DMS 273 treated with DMSO at 0.1 percent for 48 hours (cell line): ENCODE data around the gene FXYD1.
A peak's percentile ranks its signal among the peaks of the same experiment; 100 is the strongest.

Source experiments
- DNase-seq: peaks from one replicate; lab custom pipeline; 2025; lab: John Stamatoyannopoulos, UW

Gene FXYD1

GRCh38 chr19:35107545-35107944 lies 31.1 kb upstream of the FXYD1 start:
- DNase-seq = no peak

GRCh38 chr19:35108730-35109129 lies 29.9 kb upstream of the FXYD1 start:
- no peak for DNase-seq

GRCh38 chr19:35109395-35110112 lies 29.1 kb upstream of the FXYD1 start:
- DNase-seq = no peak

GRCh38 chr19:35110974-35111373 lies 27.6 kb upstream of the FXYD1 start:
- DNase-seq = no peak

GRCh38 chr19:35112995-35113688 lies 25.5 kb upstream of the FXYD1 start:
- no peak for DNase-seq

GRCh38 chr19:35114353-35115176 lies 24.1 kb upstream of the FXYD1 start:
- DNase-seq = no peak

GRCh38 chr19:35115177-35115951 lies 23.3 kb upstream of the FXYD1 start, which contains the start of gene FXYD3:
TSS of gene FXYD3 (plus strand) at chr19:35115823. CDS start at chr19:35119377, 3,554 bp downstream.
- no peak for DNase-seq

- DNase-seq = no peak
Measured at GRCh38 chr19:35116072-35116801, 22.4 kb upstream of the FXYD1 start.

GRCh38 chr19:35117116-35117515 lies 21.5 kb upstream of the FXYD1 start:
- DNase-seq = peak; percentile 70

GRCh38 chr19:35117799-35118198 lies 20.8 kb upstream of the FXYD1 start:
- DNase-seq = no peak

- no peak for DNase-seq
Measured at GRCh38 chr19:35118268-35119020, 20.2 kb upstream of the FXYD1 start.

- DNase-seq = no peak
Measured at GRCh38 chr19:35119091-35119490, 19.5 kb upstream of the FXYD1 start.

GRCh38 chr19:35119578-35120155 lies 19.0 kb upstream of the FXYD1 start:
- DNase-seq = no peak

- peak; percentile 97 for DNase-seq
Measured at GRCh38 chr19:35120492-35120891, 18.1 kb upstream of the FXYD1 start.

GRCh38 chr19:35120898-35121297 lies 17.7 kb upstream of the FXYD1 start:
- DNase-seq = no peak

- DNase-seq = no peak
Measured at GRCh38 chr19:35122687-35123551, 15.7 kb upstream of the FXYD1 start.

GRCh38 chr19:35123573-35123972 lies 15.1 kb upstream of the FXYD1 start:
- no peak for DNase-seq

GRCh38 chr19:35124098-35125060 lies 14.2 kb upstream of the FXYD1 start:
- peak; percentile 77 for DNase-seq
